Endothelial cell (in vitro differentiated cells): ENCODE data around the gene MFRP. TPM values are rescaled to one million over a fixed set of nuclear protein-coding genes. Genes with fewer than 3 reads are reported as not detected.

Experiments used
- DNase-seq: peaks from one replicate; pipeline ENCODE4 v3.0.0; 2021; ENCODE audit warnings: low spot score
- H3K27ac Mint-ChIP-seq: one replicate; pipeline ENCODE4 v1.8.0; 2021; ENCODE audit warnings: mixed read lengths, inconsistent platforms; ENCODE audit not compliant: unreplicated experiment
- H3K27me3 Mint-ChIP-seq: one replicate; pipeline ENCODE4 v1.8.0; 2021; ENCODE audit warnings: mild to moderate bottlenecking, moderate library complexity, mixed read lengths, inconsistent platforms; ENCODE audit not compliant: unreplicated experiment
- H3K36me3 Mint-ChIP-seq: one replicate; pipeline ENCODE4 v1.8.0; 2021; ENCODE audit warnings: mild to moderate bottlenecking, low read depth, mixed read lengths, inconsistent platforms; ENCODE audit not compliant: unreplicated experiment
- H3K4me1 Mint-ChIP-seq: one replicate; pipeline ENCODE4 v1.8.0; 2021; ENCODE audit warnings: mild to moderate bottlenecking, mixed read lengths, inconsistent platforms; ENCODE audit not compliant: unreplicated experiment
- H3K4me3 Mint-ChIP-seq: one replicate; pipeline ENCODE4 v1.8.0; 2021; ENCODE audit warnings: mild to moderate bottlenecking, mixed read lengths, inconsistent platforms; ENCODE audit not compliant: unreplicated experiment
- H3K9me3 Mint-ChIP-seq: one replicate; pipeline ENCODE4 v1.8.0; 2021; ENCODE audit warnings: mixed read lengths, inconsistent platforms; ENCODE audit not compliant: unreplicated experiment
- total RNA-seq: library from RNA; stranded (reverse); fragmentation: NEBNext Ultra II Directional; extraction: Animal tissue kit (Norgen Biotek cat#: 25700); gene quantifications from one replicate; pipeline ENCODE4 v1.2.1, GENCODE V29; 2021; ENCODE audit not compliant: unreplicated experiment
- TF ChIP-seq, protein P1 (sequence below): fragments of 200-600 bp; sonication (generic); IDR thresholded peaks from one replicate; pipeline ENCODE4 v1.5.0; 2021; ENCODE audit warnings: antibody characterized with exemption; ENCODE audit not compliant: unreplicated experiment

Gene MFRP
- total RNA-seq, 1 donor from 2014 or later: 0.13 TPM

DNA sequence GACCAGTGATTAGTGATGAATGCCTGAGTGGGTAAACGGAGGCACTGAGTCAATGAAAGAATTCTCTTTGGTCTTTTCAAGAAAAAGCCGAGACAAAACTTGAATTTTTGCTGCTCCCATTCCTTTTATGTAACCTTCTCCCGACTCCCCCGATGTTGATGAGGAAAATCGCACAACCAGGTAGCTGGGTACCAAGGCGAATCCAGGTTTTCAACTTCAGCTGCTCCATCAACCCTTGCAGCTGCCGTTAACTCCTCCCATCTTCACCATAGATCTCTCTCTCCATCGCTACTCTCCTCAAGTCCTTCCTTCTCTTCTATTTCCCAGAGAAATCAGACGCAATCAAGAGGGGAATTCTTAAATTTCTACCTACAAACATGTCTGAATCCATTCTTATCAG is 35.6 kb upstream of the MFRP start:
- Mint-ChIP-seq H3K27me3 (peaks cover 3% of the 10 kb centered on the region), H3K4me1 (peaks cover 11% of the 10 kb centered on the region), H3K4me3 (no peak overlapping the region), H3K27ac (no peak overlapping the region), H3K9me3 (no peaks in the 10 kb centered on the region), H3K36me3 (no peaks in the 10 kb centered on the region)
- TF ChIP-seq, protein P1, sequence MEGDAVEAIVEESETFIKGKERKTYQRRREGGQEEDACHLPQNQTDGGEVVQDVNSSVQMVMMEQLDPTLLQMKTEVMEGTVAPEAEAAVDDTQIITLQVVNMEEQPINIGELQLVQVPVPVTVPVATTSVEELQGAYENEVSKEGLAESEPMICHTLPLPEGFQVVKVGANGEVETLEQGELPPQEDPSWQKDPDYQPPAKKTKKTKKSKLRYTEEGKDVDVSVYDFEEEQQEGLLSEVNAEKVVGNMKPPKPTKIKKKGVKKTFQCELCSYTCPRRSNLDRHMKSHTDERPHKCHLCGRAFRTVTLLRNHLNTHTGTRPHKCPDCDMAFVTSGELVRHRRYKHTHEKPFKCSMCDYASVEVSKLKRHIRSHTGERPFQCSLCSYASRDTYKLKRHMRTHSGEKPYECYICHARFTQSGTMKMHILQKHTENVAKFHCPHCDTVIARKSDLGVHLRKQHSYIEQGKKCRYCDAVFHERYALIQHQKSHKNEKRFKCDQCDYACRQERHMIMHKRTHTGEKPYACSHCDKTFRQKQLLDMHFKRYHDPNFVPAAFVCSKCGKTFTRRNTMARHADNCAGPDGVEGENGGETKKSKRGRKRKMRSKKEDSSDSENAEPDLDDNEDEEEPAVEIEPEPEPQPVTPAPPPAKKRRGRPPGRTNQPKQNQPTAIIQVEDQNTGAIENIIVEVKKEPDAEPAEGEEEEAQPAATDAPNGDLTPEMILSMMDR: no peak
- DNase-seq: no peak

DNA sequence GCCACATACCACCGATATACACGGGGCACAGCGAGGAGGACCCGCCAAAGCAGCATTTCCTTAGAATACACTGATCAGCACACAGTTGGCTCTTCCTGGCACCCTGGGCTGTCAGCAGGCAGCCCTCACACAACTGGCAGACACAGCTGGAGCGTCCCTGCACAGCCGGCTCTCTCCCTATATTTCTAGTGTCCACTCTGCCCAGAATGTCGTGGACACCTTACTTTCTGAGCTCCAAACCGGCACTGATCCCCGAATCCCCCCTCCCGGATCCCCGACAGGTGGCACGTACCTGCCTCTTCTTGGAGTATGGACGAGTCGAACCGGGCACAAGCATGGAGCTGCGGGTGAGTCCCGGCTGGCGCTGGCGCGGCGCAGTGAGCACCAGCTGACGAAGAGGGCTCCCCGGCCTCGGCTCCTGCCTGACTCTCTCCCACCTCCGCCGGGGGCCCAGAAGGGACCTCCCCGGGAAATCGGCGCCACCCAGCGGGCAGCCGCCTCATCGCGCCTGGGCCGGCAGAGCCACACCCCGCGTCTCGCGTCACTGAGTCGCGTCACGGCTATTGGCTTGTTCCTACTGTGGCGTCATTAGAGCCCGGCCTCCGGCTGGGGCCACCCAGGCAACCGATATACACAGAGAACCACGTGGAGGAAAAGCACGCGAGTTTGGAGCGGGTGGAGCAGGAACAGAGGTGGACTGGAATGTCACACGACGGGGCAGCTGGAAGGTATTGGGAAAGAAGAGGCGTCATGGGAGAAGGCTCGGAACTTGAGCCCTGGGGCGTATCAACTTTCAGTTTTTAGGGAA is 34.9 kb upstream of the MFRP start, which contains the start of gene USP2:
TSS of gene USP2 (minus strand) at position 510 of the 808 bp plus-strand sequence. CDS start 8,210 bp downstream, outside the sequence.
- no peaks in the 10 kb centered on the region for H3K36me3 Mint-ChIP-seq
- H3K27ac Mint-ChIP-seq: peak within 1 kb of the TSS; percentile 20

DNA sequence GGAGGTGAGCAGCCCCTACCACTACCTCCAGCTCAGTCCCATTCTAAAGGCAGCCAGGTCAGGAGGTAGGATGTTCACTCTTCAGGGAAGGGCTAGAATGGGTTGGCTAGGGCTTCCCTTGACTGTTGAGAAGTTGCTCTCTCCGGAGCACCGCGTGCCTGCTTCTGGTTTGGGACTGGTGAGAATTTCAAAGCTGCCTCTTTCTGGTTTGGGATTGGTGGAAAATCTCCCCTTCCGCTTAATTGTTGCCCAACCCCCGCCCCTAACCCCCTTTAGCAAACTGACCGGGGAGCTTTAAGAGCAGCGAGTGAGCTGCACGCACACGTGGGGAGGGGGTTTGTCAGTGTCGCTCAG is 34.3 kb upstream of the MFRP start:
- no peaks in the 10 kb centered on the region for H3K9me3 Mint-ChIP-seq
- TF ChIP-seq, protein P1: no peak
- peaks cover 15% of the 10 kb centered on the region for H3K4me1 Mint-ChIP-seq
- H3K4me3 Mint-ChIP-seq: no peak overlapping the region
- DNase-seq: no peak
- no peaks in the 10 kb centered on the region for H3K36me3 Mint-ChIP-seq
- peaks cover 3% of the 10 kb centered on the region for H3K27me3 Mint-ChIP-seq
- peak overlapping the region; percentile 20 for H3K27ac Mint-ChIP-seq

More for the DNA sequence above, 34.9 kb upstream of the MFRP start, which contains the start of gene USP2:
- TF ChIP-seq, protein P1: peak; percentile 91
- peaks cover 3% of the 10 kb centered on the region for H3K27me3 Mint-ChIP-seq
- peak; percentile 100 for DNase-seq
- H3K4me1 Mint-ChIP-seq: peaks cover 15% of the 10 kb centered on the region
- no peaks in the 10 kb centered on the region for H3K9me3 Mint-ChIP-seq
- H3K4me3 Mint-ChIP-seq: no peak within 1 kb of the TSS

DNA sequence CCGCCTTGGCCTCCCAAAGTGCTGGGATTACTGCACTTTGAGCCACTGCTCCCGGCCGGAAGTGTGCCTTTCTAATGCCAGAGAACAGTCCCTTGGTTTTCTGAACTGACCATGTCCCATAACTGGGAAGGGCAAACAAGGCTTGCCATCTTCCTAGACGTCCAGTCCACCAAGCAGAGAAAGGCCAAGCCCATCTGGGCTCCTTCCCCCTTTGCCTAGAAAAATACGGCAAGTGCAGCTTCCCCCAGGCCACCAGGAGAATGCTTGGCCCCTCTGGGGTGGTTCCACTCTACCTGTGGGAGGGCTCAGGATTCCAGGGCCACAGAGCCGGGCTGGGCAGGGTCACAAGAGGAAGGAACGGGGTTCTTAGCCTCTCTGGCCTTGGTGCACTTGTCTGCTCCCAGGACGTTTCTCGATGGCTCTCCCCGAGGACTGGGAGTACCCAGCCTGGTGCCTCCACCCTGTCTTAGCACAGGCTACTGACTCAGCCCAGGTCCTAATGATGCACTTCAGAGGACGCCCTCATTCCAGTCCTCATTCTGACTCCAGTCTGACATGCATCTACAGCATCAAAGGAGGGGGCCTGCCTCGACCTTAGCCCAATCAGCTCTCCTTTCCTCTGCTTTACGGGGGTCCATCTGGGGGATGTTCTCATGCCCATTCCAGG is 33.8 kb upstream of the MFRP start:
- Mint-ChIP-seq H3K9me3 (no peaks in the 10 kb centered on the region), H3K4me1 (peaks cover 15% of the 10 kb centered on the region), H3K27me3 (peaks cover 3% of the 10 kb centered on the region), H3K4me3 (no peak overlapping the region), H3K27ac (no peak overlapping the region), H3K36me3 (no peaks in the 10 kb centered on the region)
- TF ChIP-seq, protein P1: no peak
- DNase-seq: no peak
